Astrocyte (in vitro differentiated cells and primary cell): ENCODE data around the gene KCNG2. TPM values are rescaled to one million over a fixed set of nuclear protein-coding genes. Genes with fewer than 3 reads are reported as not detected.

ENCODE experiments used
- DNase-seq: peaks from one replicate; pipeline ENCODE4 v3.0.0-alpha.2; 2010; ENCODE audit warnings: low read depth
- FAIRE-seq: peaks from 2 replicates; lab custom pipeline; 2011; peaks lifted over from hg19 to GRCh38; lab: Jason Lieb, UNC
- H2AFZ ChIP-seq: 2 replicates; pipeline ENCODE4 v1.6.0; 2012; ENCODE audit warnings: low read depth, low read length, inconsistent platforms
- H3K27ac ChIP-seq: 2 replicates; pipeline ENCODE4 v1.5.1; 2011; ENCODE audit warnings: low read depth, low read length, inconsistent platforms
- H3K27me3 ChIP-seq: 2 replicates; pipeline ENCODE4 v1.6.0; 2011; ENCODE audit warnings: low read length, inconsistent platforms; ENCODE audit not compliant: insufficient read depth
- H3K36me3 ChIP-seq: 2 replicates; pipeline ENCODE4 v1.5.1; 2011; ENCODE audit warnings: low read length, inconsistent platforms; ENCODE audit not compliant: insufficient read depth
- H3K4me1 ChIP-seq: 2 replicates; pipeline ENCODE4 v1.5.1; 2011; ENCODE audit warnings: low read length, inconsistent platforms; ENCODE audit not compliant: insufficient read depth
- H3K4me2 ChIP-seq: 2 replicates; pipeline ENCODE4 v1.6.0; 2012; ENCODE audit warnings: low read length, inconsistent platforms
- H3K4me3 ChIP-seq: 2 replicates; pipeline ENCODE4 v1.5.1; 2011; ENCODE audit warnings: low read depth, mild to moderate bottlenecking, low read length, inconsistent platforms; ENCODE audit not compliant: insufficient read depth
- H3K79me2 ChIP-seq: 2 replicates; pipeline ENCODE4 v1.6.0; 2012; ENCODE audit warnings: mild to moderate bottlenecking, low read length, inconsistent platforms; ENCODE audit not compliant: insufficient read depth
- H3K9ac ChIP-seq: 2 replicates; pipeline ENCODE4 v1.6.0; 2012; ENCODE audit warnings: mild to moderate bottlenecking, low read length, inconsistent platforms
- H3K9me3 ChIP-seq: 2 replicates; pipeline ENCODE4 v1.5.1; 2012; ENCODE audit warnings: low read depth, mild to moderate bottlenecking, low read length, inconsistent platforms; ENCODE audit not compliant: insufficient read depth
- H4K20me1 ChIP-seq: 2 replicates; pipeline ENCODE4 v1.6.0; 2012; ENCODE audit warnings: low read length, inconsistent platforms; ENCODE audit not compliant: insufficient read depth
- H3K27ac Mint-ChIP-seq: one replicate; pipeline ENCODE4 v1.8.0; 2021; ENCODE audit warnings: mild to moderate bottlenecking, mixed read lengths; ENCODE audit not compliant: unreplicated experiment
- H3K27me3 Mint-ChIP-seq: one replicate; pipeline ENCODE4 v1.8.0; 2021; ENCODE audit warnings: low read depth, mixed read lengths; ENCODE audit not compliant: unreplicated experiment
- H3K36me3 Mint-ChIP-seq: one replicate; pipeline ENCODE4 v1.8.0; 2021; ENCODE audit warnings: low read depth, mixed read lengths; ENCODE audit not compliant: unreplicated experiment
- H3K4me1 Mint-ChIP-seq: one replicate; pipeline ENCODE4 v1.8.0; 2021; ENCODE audit warnings: low read depth, mixed read lengths; ENCODE audit not compliant: unreplicated experiment
- H3K4me3 Mint-ChIP-seq: one replicate; pipeline ENCODE4 v1.8.0; 2021; ENCODE audit warnings: mild to moderate bottlenecking, moderate library complexity, mixed read lengths; ENCODE audit not compliant: unreplicated experiment
- H3K9me3 Mint-ChIP-seq: one replicate; pipeline ENCODE4 v1.8.0; 2021; ENCODE audit warnings: mild to moderate bottlenecking, mixed read lengths; ENCODE audit not compliant: unreplicated experiment
- CTCF ChIP-seq: IDR thresholded peaks from 2 replicates; pipeline ENCODE4 v1.5.1; 2011; ENCODE audit warnings: low read depth, mild to moderate bottlenecking, inconsistent platforms, low read length, moderate library complexity; ENCODE audit not compliant: insufficient read depth
- EZH2 ChIP-seq: IDR thresholded peaks from 2 replicates; pipeline ENCODE4 v1.6.1; 2012; ENCODE audit warnings: mild to moderate bottlenecking, low read length, inconsistent platforms; ENCODE audit not compliant: insufficient read depth
- total RNA-seq: library from RNA; stranded (reverse); gene quantifications from 2 replicates; pipeline ENCODE4 v1.2.1, GENCODE V29; 2021

Gene KCNG2
- total RNA-seq, 1 donor from 2014 or later, result 0.16 TPM

DNA sequence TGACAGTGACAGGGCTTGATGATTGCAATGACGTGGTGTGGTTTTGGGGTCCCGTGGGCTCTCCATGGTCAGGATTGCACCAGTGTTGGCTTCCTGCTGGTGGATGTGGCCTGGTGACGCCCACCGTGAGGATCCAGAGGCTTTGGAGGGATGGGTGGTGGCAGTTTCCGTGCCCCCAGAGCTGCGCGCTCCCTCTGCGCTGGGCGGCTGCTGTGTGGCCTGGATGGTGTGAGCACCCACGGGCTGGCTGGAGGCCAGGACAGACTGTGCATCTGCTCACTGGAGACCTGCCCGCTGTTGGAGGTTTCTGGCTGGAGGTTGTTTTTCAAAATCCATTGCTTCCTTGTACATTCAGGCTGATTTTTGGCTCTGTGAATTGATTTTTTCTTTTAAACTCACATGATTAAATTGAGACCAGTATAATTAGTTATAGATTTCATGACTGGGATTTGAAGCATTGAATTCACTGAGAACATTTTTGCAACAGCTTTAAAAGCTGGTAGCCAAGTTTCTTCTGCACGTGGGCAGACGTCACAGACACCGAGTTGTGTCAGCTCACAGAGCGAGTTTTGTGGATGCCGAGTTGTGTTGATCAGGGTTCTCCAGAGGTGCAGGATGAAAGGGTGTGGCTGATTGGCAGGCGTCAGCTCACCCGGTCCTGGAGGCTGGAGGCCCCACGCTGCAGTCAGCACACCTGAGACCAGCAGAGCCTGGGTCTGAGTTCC lies 72.7 kb downstream of the KCNG2 start:
- H3K27ac Mint-ChIP-seq, result no peak overlapping the region

GRCh38 chr18:79871026-79871390 lies 73.3 kb downstream of the KCNG2 start:
- Mint-ChIP-seq H3K9me3 (no peaks in the 10 kb centered on the region), H3K27ac (no peak overlapping the region), H3K27me3 (peaks cover 13% of the 10 kb centered on the region), H3K4me1 (no peaks in the 10 kb centered on the region), H3K36me3 (peaks cover 2% of the 10 kb centered on the region), H3K4me3 (no peak overlapping the region)
- Histone ChIP-seq H3K9ac (no peak overlapping the region), H4K20me1 (no peaks in the 10 kb centered on the region), H3K4me3 (no peak overlapping the region), H3K27ac (no peak overlapping the region), H3K27me3 (no peaks in the 10 kb centered on the region), H3K4me1 (no peaks in the 10 kb centered on the region), H3K9me3 (no peaks in the 10 kb centered on the region), H2AFZ (no peak overlapping the region), H3K4me2 (no peak overlapping the region), H3K79me2 (no peaks in the 10 kb centered on the region), H3K36me3 (no peaks in the 10 kb centered on the region)
- TF ChIP-seq EZH2 (no peak), CTCF (no peak)
- no peak for FAIRE-seq
- DNase-seq, result no peak

More for the DNA sequence above, 72.7 kb downstream of the KCNG2 start:
- Histone ChIP-seq H3K79me2 (no peaks in the 10 kb centered on the region), H3K27me3 (no peaks in the 10 kb centered on the region), H3K4me2 (no peak overlapping the region), H3K9me3 (no peaks in the 10 kb centered on the region), H3K9ac (no peak overlapping the region), H3K4me3 (no peak overlapping the region), H3K27ac (no peak overlapping the region), H3K4me1 (no peaks in the 10 kb centered on the region), H2AFZ (no peak overlapping the region), H4K20me1 (no peaks in the 10 kb centered on the region), H3K36me3 (no peaks in the 10 kb centered on the region)
- Mint-ChIP-seq H3K27me3 (peaks cover 13% of the 10 kb centered on the region), H3K4me3 (no peak overlapping the region), H3K9me3 (no peaks in the 10 kb centered on the region), H3K4me1 (no peaks in the 10 kb centered on the region), H3K36me3 (peaks cover 2% of the 10 kb centered on the region)
- TF ChIP-seq EZH2 (no peak), CTCF (no peak)
- FAIRE-seq (no peak), DNase-seq (no peak)

GRCh38 chr18:79871481-79872091 lies 73.8 kb downstream of the KCNG2 start:
- Mint-ChIP-seq H3K27me3 (peaks cover 17% of the 10 kb centered on the region), H3K27ac (no peak overlapping the region), H3K4me3 (no peak overlapping the region), H3K36me3 (peaks cover 2% of the 10 kb centered on the region), H3K4me1 (no peaks in the 10 kb centered on the region), H3K9me3 (no peaks in the 10 kb centered on the region)
- H3K9me3 ChIP-seq, result no peaks in the 10 kb centered on the region
- H3K4me1 ChIP-seq, result no peaks in the 10 kb centered on the region
- H3K4me2 ChIP-seq, result no peak overlapping the region
- FAIRE-seq (no peak), DNase-seq (no peak)
- H2AFZ ChIP-seq, result no peak overlapping the region
- H3K79me2 ChIP-seq, result no peaks in the 10 kb centered on the region
- H3K27me3 ChIP-seq, result no peaks in the 10 kb centered on the region
- no peak overlapping the region for H3K9ac ChIP-seq
- no peaks in the 10 kb centered on the region for H4K20me1 ChIP-seq
- H3K4me3 ChIP-seq, result no peak overlapping the region
- H3K27ac ChIP-seq, result no peak overlapping the region
- no peaks in the 10 kb centered on the region for H3K36me3 ChIP-seq
- TF ChIP-seq CTCF (no peak), EZH2 (no peak)
